Skin of body (tissue), 2 donors: Measurements from ENCODE around the gene YIPF3. TPM values are rescaled to one million over a fixed set of nuclear protein-coding genes. Genes with fewer than 3 reads are reported as not detected.
"Not testable (repeated sequence)": the region's sequence is repeated elsewhere in the genome, so short reads cannot be mapped to it uniquely, and the experiment has no call there.

Experiments
- DNase-seq: peaks from one replicate; lab custom pipeline; 2025; lab: John Stamatoyannopoulos, UW
- total RNA-seq: library from RNA; depleted of rRNA; stranded (reverse); fragments of >200 nt; gene quantifications from one replicate; pipeline ENCODE4 v1.2.3, GENCODE V29; 2014

YIPF3 gene
- 49.7 TPM for total RNA-seq

GRCh38 chr6:43516697-43517504 lies at the start of gene YIPF3, which contains the start of gene POLR1C:
Gene YIPF3 (minus strand): TSS chr6:43516926. CDS start chr6:43516807, 119 bp downstream.
Gene POLR1C (plus strand): TSS chr6:43517089. CDS start chr6:43517110, 21 bp downstream.
- DNase-seq: peak; percentile 96

GRCh38 chr6:43559328-43559727 lies 42.6 kb upstream of the YIPF3 start:
- no peak for DNase-seq

GRCh38 chr6:43557620-43558019 lies 40.9 kb upstream of the YIPF3 start:
- DNase-seq: not testable (repeated sequence)

GRCh38 chr6:43547222-43547621 lies 30.5 kb upstream of the YIPF3 start:
- no peak for DNase-seq

- DNase-seq: no peak
These were observed 27.7 kb upstream of the YIPF3 start for GRCh38 chr6:43544461-43544860.

- no peak for DNase-seq
These were observed 25.2 kb upstream of the YIPF3 start for GRCh38 chr6:43541774-43542471.

- DNase-seq: no peak
These were observed 23.8 kb upstream of the YIPF3 start for GRCh38 chr6:43540507-43540906.

GRCh38 chr6:43539409-43539808 lies 22.7 kb upstream of the YIPF3 start:
- not testable (repeated sequence) for DNase-seq

GRCh38 chr6:43538986-43539385 lies 22.3 kb upstream of the YIPF3 start:
- not testable (repeated sequence) for DNase-seq

- DNase-seq: no peak
These were observed 15.5 kb upstream of the YIPF3 start for GRCh38 chr6:43532201-43532600.

- no peak for DNase-seq
These were observed 7.8 kb upstream of the YIPF3 start for GRCh38 chr6:43524483-43524961.

- no peak for DNase-seq
These were observed 6.6 kb upstream of the YIPF3 start for GRCh38 chr6:43523284-43523683.

GRCh38 chr6:43522547-43523261 lies 6.0 kb upstream of the YIPF3 start:
- DNase-seq: no peak

- DNase-seq: no peak
These were observed 5.1 kb upstream of the YIPF3 start for GRCh38 chr6:43521836-43522235.

GRCh38 chr6:43520097-43520496 lies 3.4 kb upstream of the YIPF3 start:
- DNase-seq: no peak

- no peak for DNase-seq
These were observed 1.0 kb upstream of the YIPF3 start for GRCh38 chr6:43517505-43518357.

- no peak for DNase-seq
These were observed 394 bp downstream of the YIPF3 start for GRCh38 chr6:43516367-43516696.

GRCh38 chr6:43515808-43516207 lies 918 bp downstream of the YIPF3 start:
- no peak for DNase-seq

GRCh38 chr6:43511824-43512415 lies 4.8 kb downstream of the YIPF3 start:
- DNase-seq: no peak

- DNase-seq: no peak
These were observed 5.9 kb downstream of the YIPF3 start for GRCh38 chr6:43510827-43511163.
